Measurements from ENCODE around the gene NLGN4X.

Gene NLGN4X

DNA sequence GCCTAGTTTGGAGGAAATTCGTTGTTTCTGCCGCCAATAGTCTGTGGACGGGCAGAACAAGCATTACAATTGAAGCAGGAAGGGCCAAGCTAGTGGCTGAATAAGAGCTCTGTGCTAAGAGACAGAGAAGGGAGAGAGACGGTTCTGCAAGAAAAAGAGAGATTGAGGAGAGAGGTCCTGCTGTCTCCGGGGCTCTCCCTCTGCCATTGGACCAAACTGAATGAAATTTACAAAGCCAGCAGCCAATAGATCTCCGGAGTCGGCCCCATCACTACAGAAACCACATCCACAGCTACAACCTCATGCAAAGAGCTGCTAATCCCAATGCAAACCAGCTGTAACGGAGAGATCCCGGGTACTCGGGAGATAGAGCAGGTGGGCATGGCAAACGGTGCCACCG lies at the start of gene NLGN4X:
Gene NLGN4X (minus strand): TSS at position 148 of the 400 bp plus-strand sequence. CDS start 77,401 bp downstream, outside the sequence.
- DNase-seq: no peak

DNA sequence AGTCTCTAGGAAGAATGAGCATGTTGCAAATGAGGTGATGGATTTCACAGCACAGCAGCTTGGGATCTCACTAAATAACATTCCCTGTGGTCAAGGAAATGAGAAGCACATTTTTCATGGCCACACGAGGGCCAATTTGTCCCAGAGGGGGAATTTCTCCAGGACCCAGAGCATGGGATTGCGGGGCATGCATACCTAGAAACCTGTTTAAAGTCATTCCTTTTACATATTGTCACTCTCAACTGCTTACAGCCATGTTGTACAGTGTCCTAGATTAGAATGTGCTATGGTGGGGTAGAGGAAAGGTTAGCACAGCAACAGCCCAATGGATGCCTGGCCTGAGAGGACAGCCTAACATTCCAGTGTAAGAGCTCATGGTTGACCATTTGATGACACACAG lies 37.4 kb upstream of the NLGN4X start:
- DNase-seq: no peak

DNA sequence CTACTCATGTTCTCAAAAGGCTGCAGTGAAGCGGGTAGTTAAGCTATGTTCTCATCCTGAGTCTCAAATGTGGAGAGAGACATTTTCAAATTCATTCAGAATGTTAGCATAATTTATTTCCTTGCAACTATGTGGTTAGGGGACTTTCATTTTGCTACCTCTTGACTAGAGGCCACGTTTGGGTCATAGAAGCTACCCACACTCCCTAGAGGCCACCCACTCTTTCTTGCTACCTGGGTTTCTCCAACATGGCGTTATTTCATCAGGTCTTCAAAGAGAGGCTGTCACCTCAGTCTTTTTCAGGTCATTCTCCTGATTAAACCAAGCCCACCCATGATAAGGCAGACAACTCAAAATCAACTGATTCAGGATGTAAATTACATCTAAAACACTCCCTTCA lies 34.3 kb upstream of the NLGN4X start:
- no peak for DNase-seq

DNA sequence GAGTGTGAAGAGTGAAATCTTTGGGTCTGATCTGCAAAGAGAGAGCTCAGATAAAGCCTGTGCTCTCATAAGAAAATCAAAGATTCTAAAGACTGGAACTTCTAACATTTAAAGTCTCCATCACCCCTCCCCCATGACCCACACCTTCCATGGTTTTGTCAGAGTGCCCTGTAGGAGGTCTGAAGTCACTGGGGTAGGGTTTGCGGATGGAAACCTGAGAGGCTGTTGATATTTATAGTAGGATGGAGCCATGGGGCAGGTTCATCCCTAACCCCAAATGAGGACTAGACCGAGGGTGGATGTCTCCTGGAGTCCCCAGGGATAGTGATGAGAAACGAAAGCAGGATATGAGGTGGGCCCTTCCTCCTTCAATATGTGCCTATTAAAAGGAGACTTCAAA lies 28.4 kb upstream of the NLGN4X start:
- no peak for DNase-seq

DNA sequence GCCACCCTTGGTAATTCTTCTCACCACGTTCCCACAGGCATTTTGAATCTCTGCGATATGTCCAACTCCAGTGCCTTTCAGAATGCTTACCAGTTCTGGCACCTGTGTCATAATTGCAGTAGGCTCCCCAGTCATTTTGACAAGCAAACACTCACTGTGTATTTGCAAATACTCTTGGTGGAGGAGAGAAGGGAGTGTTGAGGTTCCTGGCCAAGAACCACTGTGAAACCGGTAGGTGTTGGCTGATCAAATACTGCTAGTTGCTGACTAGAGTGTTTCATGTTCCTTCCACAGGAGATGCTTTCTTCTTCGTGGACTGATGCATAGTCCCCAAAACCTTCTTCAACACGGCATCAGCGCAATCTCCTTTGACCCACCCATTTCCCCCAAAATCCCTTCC lies 16.0 kb upstream of the NLGN4X start:
- DNase-seq: no peak

DNA sequence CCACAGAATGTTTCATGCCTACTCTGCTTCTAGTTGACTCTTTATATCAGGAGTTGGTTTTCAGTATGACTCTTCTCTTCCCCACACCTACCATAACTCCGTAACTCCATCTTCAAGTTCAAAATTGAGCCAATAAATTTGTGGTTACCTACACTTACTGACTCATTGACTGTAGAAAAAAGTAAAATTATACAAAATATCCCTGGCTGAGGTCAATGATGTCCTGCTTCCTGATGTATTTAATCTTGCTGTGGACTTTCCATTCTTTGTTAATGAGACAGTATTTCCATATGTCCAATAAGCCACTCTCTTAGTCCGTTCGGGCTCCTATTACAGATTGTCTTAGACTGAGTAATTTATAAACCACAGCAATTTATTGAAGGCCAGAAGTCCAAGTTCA lies 9.9 kb upstream of the NLGN4X start:
- no peak for DNase-seq

DNA sequence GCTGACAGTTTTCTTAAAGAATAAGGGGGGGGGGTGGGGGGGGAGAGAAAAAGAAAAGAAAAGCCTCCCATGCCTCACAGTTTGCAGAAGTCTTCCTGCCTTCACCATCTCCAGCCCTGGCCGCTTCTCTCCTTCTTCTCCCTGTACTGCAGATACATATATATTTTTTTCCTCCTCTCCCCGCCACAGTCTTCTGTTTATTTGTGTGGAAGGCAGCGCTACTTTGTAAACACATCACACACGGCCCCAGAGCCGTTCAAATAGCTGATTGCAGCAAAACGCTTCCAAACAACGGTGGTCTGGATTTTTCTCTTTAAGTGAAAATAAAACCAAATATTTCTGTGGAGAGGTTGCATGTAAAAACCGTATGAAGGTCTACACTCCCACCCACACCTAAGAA lies 732 bp downstream of the NLGN4X start:
- no peak for DNase-seq

DNA sequence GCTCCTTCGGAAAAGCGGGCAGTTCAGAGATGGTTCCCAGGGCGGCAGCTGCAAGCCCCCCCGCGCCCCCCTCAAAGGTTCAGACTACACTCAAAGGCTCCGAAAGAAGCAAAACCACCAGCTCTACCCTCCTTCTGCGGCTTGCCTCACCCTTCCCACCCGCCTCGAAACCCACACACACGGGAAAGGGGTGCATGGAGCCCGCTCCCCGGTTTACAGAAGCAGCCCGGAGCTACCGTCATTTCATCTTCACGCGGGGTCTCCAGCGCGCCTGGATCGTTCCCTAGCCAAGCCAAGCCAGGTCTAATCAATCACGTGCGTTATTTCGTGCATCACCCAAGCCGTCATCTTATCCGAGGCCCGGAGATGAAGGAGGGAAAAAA lies 1.2 kb downstream of the NLGN4X start:
- no peak for DNase-seq

DNA sequence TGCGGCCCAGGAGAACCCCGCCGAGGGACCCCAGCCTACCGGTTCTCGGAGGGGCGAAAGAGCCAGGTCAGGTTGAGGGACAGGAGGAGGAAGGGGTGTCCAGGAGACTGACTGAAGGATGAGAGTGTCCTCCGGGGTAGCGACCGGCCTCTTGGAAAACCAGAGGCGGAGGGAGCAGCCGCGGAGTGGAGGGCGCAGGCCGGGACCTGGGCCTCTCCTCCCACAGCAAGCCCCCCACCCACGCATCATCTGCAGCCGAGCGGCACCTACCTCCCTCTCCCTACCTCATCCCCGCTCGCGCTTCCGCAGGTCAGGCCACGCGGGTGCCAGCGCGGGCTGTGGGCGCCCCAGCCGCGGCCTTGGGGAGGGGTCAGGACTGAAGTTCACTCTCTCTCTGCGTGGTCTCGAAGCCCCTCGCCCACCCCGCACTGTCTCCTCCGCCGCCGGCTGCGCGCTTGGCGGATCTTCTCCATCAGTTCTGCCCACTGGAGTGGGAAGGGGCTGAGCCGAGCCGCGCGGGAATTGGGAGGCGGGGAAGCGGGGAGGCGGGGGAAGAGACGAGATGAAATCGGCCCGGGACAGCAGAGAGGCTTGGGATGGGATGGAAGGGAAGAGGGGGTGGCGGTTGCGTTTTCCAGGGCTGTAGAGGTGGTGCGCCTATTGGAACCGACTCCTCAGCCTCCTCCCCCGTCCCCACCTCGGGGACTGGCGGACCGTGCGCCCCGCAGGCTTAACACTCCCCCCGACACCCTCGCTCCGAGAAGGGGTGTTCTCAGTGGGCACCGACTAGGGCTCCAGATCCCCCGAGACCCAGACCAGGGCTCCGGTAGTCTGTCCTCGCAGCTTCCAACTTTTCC lies 1.8 kb downstream of the NLGN4X start:
- DNase-seq: no peak

DNA sequence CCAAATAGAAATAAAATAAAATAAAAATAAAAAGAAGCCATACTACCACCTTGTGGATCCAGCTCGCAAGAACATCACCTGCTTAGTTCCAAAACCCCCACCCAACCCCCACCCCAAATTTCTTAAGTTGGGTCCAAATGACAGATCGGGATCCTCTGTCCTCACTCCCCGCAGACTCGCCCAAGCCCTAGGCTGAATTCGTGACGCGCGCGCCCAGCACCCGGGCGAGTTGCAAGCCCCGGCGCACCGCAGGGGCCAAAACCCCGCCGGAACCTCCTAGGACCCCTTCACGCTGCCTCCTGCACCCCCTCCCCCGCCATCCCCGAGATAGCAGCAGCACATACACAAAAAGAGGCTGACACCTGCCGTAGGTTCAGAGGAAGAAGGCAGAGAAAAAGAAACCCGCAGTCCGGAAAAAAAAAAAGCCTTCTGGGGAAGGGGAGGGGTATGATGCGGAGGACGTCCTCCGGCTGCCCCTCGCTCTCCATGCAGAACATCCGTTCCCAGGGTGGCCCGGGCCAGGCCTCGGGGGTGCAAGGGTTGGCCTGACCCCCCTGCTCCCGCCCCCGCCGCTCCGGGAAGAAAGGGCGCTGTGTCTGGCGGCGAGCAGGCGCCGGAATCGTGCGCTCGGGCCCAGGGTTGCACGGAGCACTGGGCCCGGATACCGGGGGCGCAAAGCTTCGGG lies 2.6 kb downstream of the NLGN4X start:
- DNase-seq: no peak

DNA sequence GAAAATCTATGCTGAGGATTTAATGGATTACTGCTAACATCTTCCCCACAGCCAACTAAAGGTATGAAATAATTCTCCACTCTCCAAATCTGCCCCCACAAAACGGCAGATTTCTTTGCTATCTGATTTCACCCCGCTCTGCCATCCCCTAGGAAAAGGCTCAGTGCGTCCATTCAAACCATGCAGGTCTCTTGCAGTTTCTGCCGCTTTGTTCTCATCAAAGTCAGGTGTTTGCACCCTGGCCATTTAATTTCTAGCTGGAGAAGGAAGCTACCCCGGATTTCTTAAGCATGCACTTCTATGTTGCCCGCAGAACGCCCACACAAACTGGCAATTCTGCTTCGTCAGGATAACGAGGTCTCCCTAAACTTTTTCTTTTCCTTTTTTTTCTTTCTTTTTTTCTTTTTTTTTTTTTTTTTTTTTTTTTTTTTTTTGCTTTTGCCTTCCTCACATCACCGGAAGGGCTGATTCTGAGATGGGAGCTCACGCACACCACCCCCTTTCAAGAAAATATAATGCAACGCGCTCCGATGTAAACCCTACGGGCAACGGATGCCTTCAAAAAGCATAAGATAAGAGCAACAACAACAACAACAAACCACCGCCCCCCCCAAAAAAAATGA lies 3.3 kb downstream of the NLGN4X start:
- DNase-seq: no peak

DNA sequence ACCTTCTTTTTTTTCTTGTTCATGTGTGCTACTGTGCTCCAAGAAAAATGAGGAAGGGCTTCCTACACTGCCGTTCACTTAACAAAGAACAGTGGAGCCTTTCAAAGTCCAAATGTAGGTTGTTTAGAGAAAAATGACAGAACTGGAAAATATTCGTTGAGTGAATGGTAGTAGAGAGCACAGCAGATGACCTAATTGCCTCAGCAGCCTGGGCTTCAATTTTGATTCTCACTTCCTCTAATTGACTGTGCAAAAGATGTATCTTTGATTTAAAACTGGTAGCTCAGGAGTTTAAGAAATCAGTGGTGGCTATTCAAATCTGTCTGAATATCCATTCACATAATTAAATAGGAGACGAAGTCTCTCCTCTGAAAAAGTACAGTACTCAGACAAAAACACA lies 5.2 kb downstream of the NLGN4X start:
- no peak for DNase-seq

DNA sequence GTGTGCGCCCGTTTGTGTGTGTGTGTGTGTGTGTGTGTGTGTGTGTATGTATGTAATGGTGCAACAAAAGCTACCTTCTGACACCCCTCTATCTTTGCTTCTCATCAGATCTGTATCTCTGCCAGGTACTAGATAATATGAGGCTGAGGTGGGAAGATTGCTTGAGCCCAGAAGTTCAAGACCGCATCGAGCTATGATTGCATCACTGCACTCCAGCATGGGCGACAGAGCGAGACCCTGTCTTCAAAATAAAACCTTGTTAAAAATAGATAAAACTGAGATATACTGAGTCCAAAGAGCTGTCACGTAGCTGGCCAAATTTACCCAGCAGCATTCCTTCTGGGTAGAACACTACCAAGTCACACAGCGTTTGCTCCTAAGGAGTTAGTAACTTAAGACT lies 18.4 kb downstream of the NLGN4X start:
- DNase-seq: no peak

DNA sequence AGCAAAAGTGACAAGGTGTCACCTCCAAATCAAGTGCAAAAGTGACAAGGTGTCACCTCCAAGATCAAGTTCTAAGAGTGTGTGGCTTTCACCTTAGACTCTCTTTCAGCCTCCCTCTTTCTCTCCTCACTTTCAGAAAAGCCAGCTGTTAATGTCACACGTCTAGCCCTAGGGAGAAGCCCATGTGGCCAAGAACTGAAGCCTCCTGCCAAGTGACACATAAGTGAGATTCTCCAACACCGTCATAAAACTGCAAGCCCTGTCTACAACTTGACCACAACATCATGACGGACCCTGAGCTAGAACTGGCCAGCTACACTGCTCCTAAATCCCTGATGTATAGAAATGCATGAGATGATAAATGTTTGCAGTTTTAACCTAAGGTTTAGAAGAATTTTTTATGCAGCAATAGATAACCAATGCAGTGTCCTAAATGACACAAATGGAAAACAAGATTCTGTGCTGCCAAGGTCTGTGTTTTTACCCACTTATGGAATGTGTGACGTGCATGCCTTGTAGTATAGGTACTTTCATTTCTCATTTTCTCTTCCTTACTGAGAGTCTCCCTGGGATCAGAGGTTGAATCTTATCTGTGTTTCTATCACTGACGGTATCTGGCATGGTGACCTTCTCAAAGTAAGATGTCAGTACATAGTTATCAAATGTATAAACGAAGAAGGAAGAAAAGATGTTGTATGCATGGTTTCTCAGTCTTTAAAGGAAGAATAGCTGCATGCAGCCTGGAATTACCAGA lies 25.0 kb downstream of the NLGN4X start:
- no peak for DNase-seq

DNA sequence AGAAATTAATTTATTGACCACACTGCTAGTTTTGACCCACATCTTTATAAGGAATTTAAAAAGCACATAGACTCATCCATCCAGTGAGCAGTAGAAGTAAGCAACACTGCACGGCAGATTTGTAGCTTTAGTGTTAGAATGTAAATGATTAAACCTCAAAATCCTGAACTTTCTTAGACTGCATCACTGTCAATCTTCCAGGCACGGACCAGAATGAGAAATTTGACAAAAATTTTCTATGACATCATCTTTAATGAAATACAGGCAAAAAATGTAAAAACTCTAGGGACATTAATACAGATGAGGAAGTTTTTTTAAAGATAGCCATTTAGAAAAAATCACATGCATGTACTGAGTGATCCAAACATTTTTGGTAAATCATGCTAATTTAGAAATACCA lies 29.2 kb downstream of the NLGN4X start:
- DNase-seq: no peak

DNA sequence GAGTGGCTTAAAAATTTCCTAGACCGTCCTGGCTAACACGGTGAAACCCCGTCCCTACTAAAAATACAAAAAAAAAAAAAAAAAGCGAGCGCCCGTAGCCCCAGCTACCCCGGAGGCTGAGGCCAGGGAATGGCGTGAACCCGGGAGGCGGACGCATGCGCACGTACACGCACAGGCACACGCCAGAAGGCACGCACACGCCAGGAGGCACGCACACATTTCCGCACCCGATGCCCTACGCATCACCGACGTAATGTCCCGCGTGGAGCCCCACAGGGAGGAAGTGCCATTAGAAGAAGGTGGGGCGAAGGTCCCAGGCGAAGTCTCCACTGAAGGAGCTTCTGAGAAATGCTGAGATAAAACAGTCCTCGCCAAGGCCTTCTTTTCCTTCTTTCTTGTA lies 41.4 kb downstream of the NLGN4X start:
- DNase-seq: no peak

DNA sequence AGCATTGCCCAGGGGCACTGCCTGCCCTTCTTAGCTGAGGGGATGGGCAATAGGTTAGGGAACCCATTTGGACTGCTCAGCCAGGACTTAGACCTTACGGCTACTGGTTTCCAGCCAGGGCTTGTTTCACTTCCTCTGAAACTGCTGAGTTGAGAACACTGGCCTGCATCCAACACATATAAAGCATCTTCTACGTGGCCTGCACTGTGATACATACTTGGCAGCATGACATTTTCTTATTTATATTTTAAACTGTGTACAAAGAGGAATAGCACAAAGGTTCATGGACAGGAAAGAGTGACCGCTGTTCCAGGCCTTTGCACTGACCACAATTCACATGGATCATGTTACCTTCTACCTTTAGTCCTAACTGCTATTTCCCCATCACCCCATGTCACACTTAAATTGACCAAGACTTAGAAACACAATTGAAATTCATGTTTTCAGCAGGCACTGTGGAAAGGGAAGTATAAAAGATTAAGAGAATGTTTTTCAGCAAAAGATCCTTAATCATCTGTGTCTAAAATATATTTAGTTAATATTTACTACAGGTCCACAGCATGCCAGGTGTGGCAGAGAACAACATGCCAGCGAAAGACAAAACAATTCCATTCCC lies 43.7 kb downstream of the NLGN4X start:
- no peak for DNase-seq

DNA sequence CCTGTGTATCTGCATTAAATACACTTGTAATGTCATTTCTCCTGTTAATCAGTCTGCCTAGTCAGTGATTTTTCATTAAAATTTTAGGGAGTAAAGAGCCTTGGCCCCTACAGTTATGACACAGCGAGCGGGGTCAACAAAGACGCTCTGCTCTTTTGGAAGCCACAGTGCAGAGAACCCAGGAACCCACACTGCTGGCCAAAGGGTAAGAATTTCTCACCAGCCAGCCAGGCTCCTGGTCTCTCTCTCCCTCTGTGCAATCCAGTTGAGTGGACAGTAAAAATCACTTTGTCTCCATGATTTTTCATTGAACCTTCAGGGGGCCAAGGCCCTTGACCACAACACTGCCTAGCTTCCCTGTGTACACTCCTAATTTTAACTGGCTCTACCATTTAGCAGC lies 52.8 kb downstream of the NLGN4X start:
- no peak for DNase-seq

DNA sequence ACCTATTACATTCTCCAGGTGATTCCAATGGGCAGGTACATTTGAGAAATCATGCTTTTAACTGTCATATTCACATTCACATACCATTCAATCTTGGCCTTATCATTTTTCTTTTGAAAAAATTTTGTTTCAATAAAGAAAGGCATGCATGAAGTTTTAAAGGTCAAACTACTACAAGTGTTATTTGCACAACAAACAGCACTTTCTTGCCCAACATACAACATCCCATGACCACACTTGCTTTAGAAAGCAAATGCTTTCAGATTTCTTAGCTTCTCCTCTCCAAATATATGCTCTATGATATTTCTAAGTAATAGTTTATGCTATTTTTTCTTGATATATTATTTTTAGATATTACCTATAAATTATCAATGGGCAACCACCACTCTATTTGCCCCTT lies 58.2 kb downstream of the NLGN4X start:
- no peak for DNase-seq

DNA sequence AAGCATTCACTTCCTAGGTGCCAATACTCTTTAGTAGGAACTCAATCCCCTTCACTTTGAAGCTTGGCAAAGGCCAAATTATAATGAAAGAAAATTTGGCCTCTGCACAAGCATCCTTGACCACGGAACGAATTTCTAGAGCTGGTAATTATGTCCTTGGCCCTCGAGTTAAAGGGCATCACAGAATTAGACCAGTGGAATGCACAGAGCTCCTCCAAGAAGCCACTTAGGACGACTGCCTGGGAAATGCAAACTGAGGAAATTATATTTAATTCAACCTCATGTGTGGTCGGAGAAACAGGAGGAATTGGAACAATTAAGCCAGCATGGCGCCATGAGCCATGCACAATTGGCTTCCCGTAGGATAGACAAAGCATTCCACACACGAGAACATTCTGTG lies 59.3 kb downstream of the NLGN4X start:
- no peak for DNase-seq

DNA sequence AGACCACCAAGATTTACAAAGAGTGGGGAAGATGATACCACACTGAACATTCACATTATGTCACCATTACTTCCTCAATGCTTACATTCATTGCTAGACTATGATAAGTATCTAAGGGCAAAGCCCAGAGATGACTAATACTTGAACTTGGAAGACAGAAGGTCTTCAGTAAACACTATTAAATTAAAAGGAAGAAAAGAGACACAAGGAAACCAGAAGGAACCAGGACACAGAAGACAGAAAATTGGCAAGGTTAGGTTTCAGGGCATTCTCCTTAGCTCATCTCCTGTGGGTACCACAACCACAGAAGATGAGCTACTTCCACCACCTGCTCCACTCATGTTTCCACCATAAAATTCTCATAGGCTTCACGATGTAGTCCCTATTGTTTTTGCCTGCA lies 64.9 kb downstream of the NLGN4X start:
- no peak for DNase-seq

DNA sequence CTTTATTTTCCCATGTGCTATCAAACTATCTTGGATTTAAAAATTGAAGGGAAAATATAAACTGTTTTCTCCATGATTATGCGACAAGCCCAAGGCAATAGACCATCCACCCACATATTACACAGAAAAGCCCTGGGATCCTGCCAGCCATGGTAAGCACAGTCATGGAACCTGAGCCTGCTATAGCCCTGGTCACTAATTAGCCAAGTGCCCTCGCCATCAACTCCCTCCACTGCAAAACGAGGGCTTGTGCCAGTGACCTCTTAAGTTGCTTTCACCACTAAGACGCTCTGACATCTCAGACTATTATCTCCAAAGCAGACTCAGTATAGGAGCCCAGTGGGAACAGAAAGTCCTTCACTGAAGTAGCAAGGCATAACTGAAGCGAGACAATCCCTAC lies 69.2 kb downstream of the NLGN4X start:
- no peak for DNase-seq

DNA sequence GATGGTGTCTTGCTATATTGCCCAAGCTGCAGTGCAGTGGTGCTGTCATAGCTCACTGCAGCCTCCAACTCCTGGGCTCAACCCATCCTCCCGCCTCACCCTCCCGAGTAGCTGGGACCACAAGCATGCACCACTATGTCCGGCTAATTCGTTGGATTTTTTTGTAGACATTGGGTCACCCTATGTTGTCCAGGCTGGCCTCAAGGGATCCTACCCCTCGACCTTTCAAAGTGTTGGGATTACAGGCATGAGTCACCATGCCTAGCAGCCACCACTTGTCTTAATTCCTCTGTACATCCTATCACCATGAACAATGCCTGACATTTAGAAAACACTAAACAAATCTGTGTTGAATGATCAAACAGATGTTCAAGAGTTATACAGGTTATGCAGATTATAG lies 76.7 kb downstream of the NLGN4X start:
- no peak for DNase-seq
